Caco-2 (cell line): Measurements from ENCODE around the gene CLMN. TPM values are rescaled to one million over a fixed set of nuclear protein-coding genes. Genes with fewer than 3 reads are reported as not detected.

Source experiments
- BruUV-seq: library from RNA; stranded (reverse); fragments of 400-500 nt; replicated peaks from 2 replicates; lab custom pipeline; 2021; lab: Mats Ljungman, UMichigan
- CTCF ChIA-PET: fragments of 300-600 bp; sonication (Branson Sonifier 250); formaldehyde crosslinking; loops from one replicate; lab custom pipeline; 2022; ENCODE audit warnings: antibody characterized with exemption; lab: Charles Lee
- POLR2A ChIA-PET: fragments of 300-600 bp; sonication (Branson Sonifier 250); formaldehyde crosslinking; loops from one replicate; lab custom pipeline; 2022; ENCODE audit warnings: antibody characterized with exemption; lab: Charles Lee
- DNase-seq, 2 experiments: peaks; one replicate each; pipeline versions ENCODE4 v3.0.0 to v3.0.0-alpha.2; 2020 to 2022
- H3K27me3 ChIP-seq: replicated peaks from 2 replicates; pipeline ENCODE4 v1.6.0; 2011; ENCODE audit warnings: low read length; ENCODE audit not compliant: control insufficient read depth, insufficient read depth
- H3K36me3 ChIP-seq: 2 replicates; pipeline ENCODE4 v1.5.1; 2011; ENCODE audit warnings: low read length; ENCODE audit not compliant: control insufficient read depth, insufficient read depth
- H3K4me1 ChIP-seq: fragments of 250-450 bp; sonication (Bioruptor Pico); 2 replicates; pipeline ENCODE4 v1.5.1; 2020; ENCODE audit warnings: mild to moderate bottlenecking
- H3K4me3 ChIP-seq: 2 replicates; pipeline ENCODE4 v1.5.1; 2011; ENCODE audit warnings: low read depth, mild to moderate bottlenecking, control low read depth, low read length
- H3K9me3 ChIP-seq: fragments of 250-450 bp; sonication (Bioruptor Pico); 2 replicates; pipeline ENCODE4 v1.5.1; 2020; ENCODE audit warnings: mild to moderate bottlenecking, moderate library complexity
- H3K27ac Mint-ChIP-seq: one replicate; pipeline ENCODE4 v1.8.0; 2022; ENCODE audit warnings: mixed read lengths; ENCODE audit not compliant: unreplicated experiment
- H3K27me3 Mint-ChIP-seq: one replicate; pipeline ENCODE4 v1.8.0; 2022; ENCODE audit warnings: mixed read lengths; ENCODE audit not compliant: insufficient read depth, unreplicated experiment
- H3K36me3 Mint-ChIP-seq: one replicate; pipeline ENCODE4 v1.8.0; 2022; ENCODE audit warnings: mild to moderate bottlenecking, mixed read lengths; ENCODE audit not compliant: insufficient read depth, unreplicated experiment
- H3K4me1 Mint-ChIP-seq: one replicate; pipeline ENCODE4 v1.8.0; 2022; ENCODE audit warnings: low read depth, mixed read lengths; ENCODE audit not compliant: unreplicated experiment
- H3K4me3 Mint-ChIP-seq: one replicate; pipeline ENCODE4 v1.8.0; 2022; ENCODE audit warnings: mild to moderate bottlenecking, moderate library complexity, mixed read lengths; ENCODE audit not compliant: unreplicated experiment
- H3K9me3 Mint-ChIP-seq: one replicate; pipeline ENCODE4 v1.8.0; 2022; ENCODE audit warnings: mixed read lengths; ENCODE audit not compliant: unreplicated experiment
- intact Hi-C: fragments of 100-400 bp; cut with micrococcal nuclease; formaldehyde crosslinking; loops from one replicate; pipeline ENCODE4 v1.10.0; 2022; ENCODE audit not compliant: unreplicated experiment
- total RNA-seq: library from RNA; stranded (reverse); gene quantifications from 2 replicates; pipeline ENCODE4 v1.2.3, GENCODE V29; 2022
- TF ChIP-seq, protein P1 (sequence below), 2 experiments: fragments of 200-600 bp in 1 of 2; IDR thresholded peaks; 1 replicate in 1 of 2; 2 replicates in 1 of 2; pipeline versions ENCODE4 v1.5.1 to v1.8.0; 2011 to 2022; ENCODE audit warnings: antibody characterized with exemption in 1 of 2, control low read depth in 1 of 2, inconsistent platforms in 1 of 2, low read depth in 1 of 2, low read length in 1 of 2, mild to moderate bottlenecking in 1 of 2, moderate library complexity in 1 of 2; ENCODE audit not compliant: insufficient read depth in 1 of 2, severe bottlenecking in 1 of 2, unreplicated experiment in 1 of 2

The CLMN gene
- total RNA-seq, 1 experiment from 2014 or later, result 6.7 TPM

DNA sequence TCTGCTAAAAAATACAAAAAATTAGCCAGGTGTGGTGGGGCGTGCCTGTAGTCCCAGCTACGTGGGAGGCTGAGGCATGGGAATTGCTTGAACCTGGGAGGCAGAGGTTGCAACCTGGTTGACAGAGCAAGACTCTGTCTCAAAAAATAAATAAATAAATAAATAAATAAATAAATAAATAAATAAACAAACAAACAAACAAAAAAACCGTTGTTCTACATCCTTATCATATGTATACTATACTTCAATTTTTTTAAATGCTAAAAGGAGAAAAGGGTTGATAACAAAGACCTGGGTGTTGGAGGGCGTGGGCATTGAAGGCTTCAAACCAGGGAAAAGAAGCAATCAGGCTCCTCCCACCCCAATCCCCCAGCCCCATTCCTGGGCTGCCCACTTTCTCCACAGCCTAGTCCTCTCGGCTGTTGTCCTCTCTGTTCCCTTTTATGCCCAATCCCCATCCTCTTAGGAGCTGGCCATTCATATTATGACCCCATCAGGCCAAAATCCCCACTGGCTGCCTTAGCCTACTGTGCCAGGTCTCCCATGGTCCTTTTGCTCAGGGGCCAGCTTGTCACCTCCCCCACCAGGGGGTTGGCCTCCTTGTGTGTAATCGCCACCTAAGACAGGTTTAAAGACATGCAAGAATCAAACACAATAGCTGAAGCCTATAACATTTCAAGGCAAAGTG, 30.2 kb downstream of the CLMN start:
- Histone ChIP-seq H3K9me3 (peaks cover 4% of the 10 kb centered on the region; the same call in 1 of the 2 replicates), H3K4me1 (no peaks in the 10 kb centered on the region), H3K27me3 (no peaks in the 10 kb centered on the region), H3K4me3 (no peak overlapping the region), H3K36me3 (no peaks in the 10 kb centered on the region)
- H3K4me3 Mint-ChIP-seq, result no peak overlapping the region
- H3K27ac Mint-ChIP-seq, result no peak overlapping the region
- no peaks in the 10 kb centered on the region for H3K27me3 Mint-ChIP-seq
- peaks cover 14% of the 10 kb centered on the region for H3K9me3 Mint-ChIP-seq
- no peaks in the 10 kb centered on the region for H3K36me3 Mint-ChIP-seq
- BruUV-seq, result no TSS peak
- intact Hi-C loops, result no loop called here
- DNase-seq, result no peak
- H3K4me1 Mint-ChIP-seq, result no peaks in the 10 kb centered on the region
- ChIA-PET POLR2A (no interaction called here), CTCF (no interaction called here)
- TF ChIP-seq, protein P1, sequence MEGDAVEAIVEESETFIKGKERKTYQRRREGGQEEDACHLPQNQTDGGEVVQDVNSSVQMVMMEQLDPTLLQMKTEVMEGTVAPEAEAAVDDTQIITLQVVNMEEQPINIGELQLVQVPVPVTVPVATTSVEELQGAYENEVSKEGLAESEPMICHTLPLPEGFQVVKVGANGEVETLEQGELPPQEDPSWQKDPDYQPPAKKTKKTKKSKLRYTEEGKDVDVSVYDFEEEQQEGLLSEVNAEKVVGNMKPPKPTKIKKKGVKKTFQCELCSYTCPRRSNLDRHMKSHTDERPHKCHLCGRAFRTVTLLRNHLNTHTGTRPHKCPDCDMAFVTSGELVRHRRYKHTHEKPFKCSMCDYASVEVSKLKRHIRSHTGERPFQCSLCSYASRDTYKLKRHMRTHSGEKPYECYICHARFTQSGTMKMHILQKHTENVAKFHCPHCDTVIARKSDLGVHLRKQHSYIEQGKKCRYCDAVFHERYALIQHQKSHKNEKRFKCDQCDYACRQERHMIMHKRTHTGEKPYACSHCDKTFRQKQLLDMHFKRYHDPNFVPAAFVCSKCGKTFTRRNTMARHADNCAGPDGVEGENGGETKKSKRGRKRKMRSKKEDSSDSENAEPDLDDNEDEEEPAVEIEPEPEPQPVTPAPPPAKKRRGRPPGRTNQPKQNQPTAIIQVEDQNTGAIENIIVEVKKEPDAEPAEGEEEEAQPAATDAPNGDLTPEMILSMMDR (IDR thresholded peaks at IDR 0.05; ENCODE audit: insufficient read depth in 1 of 2, low read depth in 1 of 2, low read length in 1 of 2, severe bottlenecking in 1 of 2, unreplicated experiment in 1 of 2), result no peak

DNA sequence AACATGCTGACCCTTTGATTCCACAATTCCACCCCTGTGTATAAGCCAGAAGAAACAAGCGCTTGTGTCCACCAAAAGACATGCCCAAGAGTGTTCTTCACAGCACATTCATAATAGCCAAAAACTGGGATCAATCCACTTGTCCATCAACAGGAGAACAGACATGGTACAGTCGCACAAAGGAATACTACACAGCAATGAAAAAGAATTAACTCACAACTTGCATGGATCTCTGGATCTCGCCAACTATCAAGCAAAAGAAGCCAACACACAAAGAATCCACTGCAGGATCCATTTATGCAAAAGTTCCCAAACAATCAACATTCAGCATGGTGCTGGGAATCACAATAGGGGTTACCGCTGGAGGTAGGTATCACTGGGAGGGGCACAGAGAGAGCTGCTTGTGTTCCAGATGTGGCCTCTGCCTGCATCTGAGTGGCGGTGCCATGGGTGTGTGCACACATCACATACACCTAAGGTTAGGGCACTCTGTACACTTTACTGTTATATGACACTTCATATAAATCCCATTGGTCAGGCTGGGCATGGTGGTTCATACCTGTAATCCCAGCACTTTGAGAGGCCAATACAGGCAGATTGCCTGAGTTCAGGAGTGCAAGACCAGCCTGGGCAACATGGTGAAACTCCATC, 30.9 kb downstream of the CLMN start:
- TF ChIP-seq, protein P1 (IDR thresholded peaks at IDR 0.05; ENCODE audit: insufficient read depth in 1 of 2, low read depth in 1 of 2, low read length in 1 of 2, severe bottlenecking in 1 of 2, unreplicated experiment in 1 of 2), result no peak
- Mint-ChIP-seq H3K4me1 (no peaks in the 10 kb centered on the region), H3K9me3 (peaks cover 14% of the 10 kb centered on the region), H3K36me3 (no peaks in the 10 kb centered on the region), H3K27ac (no peak overlapping the region), H3K4me3 (no peak overlapping the region), H3K27me3 (no peaks in the 10 kb centered on the region)
- CTCF ChIA-PET, result no interaction called here
- no peaks in the 10 kb centered on the region for H3K4me1 ChIP-seq
- no TSS peak for BruUV-seq
- POLR2A ChIA-PET, result no interaction called here
- H3K27me3 ChIP-seq, result no peaks in the 10 kb centered on the region
- H3K36me3 ChIP-seq, result no peaks in the 10 kb centered on the region
- H3K4me3 ChIP-seq, result no peak overlapping the region
- intact Hi-C loops, result no loop called here
- DNase-seq, result no peak
- H3K9me3 ChIP-seq, result peaks cover 4% of the 10 kb centered on the region; the same call in 1 of the 2 replicates

DNA sequence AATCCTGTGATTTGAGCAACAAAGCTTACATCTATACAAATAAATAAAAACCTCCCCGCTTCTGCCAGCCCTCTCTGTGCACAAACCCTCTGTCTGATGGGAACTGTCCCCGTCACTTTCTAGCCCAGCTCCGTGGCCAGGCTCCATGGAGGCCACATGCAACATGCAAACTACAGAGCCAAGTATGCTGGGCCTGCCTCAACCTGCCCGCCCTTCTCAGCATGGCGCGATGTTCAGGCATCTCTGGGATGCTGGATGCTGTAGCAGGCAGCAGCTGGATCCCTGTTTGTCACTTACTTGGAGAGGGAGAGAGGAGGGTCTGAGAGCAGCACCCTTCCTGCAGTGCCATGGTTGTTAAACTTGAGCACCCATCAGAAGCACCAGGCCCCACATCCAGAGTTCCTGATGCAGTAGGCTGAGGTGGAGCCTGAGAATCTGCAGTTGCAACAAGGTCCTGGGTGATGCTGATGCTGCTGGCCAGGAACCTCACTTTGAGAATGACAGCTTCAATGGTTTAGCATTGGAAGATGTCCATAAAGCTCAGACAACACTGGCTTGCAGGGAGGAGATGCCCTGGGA, 32.4 kb downstream of the CLMN start:
- H3K9me3 ChIP-seq, result peaks cover 4% of the 10 kb centered on the region; the same call in 1 of the 2 replicates
- H3K4me3 ChIP-seq, result no peak overlapping the region
- H3K4me1 ChIP-seq, result no peaks in the 10 kb centered on the region
- H3K4me3 Mint-ChIP-seq, result no peak overlapping the region
- H3K36me3 ChIP-seq, result no peaks in the 10 kb centered on the region
- H3K4me1 Mint-ChIP-seq, result no peaks in the 10 kb centered on the region
- no peaks in the 10 kb centered on the region for H3K36me3 Mint-ChIP-seq
- ChIA-PET POLR2A (no interaction called here), CTCF (no interaction called here)
- TF ChIP-seq, protein P1 (IDR thresholded peaks at IDR 0.05; ENCODE audit: insufficient read depth in 1 of 2, low read depth in 1 of 2, low read length in 1 of 2, severe bottlenecking in 1 of 2, unreplicated experiment in 1 of 2), result no peak
- no TSS peak for BruUV-seq
- DNase-seq, result no peak
- intact Hi-C loops, result no loop called here
- H3K27me3 Mint-ChIP-seq, result no peaks in the 10 kb centered on the region
- H3K27me3 ChIP-seq, result no peaks in the 10 kb centered on the region
- H3K27ac Mint-ChIP-seq, result no peak overlapping the region
- H3K9me3 Mint-ChIP-seq, result peaks cover 14% of the 10 kb centered on the region
